Measurements from ENCODE around the gene ART1.
"Not testable (repeated sequence)": the region's sequence is repeated elsewhere in the genome, so short reads cannot be mapped to it uniquely, and the experiment has no call there.

The ART1 gene

DNA sequence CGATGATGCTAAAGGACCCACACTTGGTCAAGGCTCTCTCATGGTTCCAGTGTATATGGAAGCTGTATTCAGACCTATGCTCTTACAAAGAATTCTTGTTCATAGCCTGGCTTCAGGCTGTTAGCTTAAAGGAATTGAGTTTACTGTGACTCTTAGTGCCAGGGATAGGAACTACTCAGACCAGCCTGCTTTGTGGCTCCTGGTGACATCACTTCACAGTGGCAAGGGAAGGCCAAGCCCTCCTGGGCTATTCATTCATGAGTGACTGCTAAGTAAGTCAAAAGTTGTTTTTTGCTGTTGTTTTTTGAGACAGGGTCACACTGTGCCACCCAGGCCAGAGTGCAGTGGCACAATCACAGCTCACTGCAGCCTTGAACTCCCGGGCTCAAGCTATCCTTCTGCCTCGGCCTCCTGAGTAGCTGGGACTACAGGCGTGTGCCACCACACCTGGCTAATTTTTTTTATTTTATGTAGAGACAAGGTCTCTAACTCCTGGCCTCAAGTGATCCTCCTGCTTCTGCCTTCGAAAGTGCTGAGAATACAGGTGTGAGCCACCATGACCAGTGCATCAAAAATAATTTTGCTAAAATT is 12.8 kb upstream of the ART1 start:
- no peak for DNase-seq

DNA sequence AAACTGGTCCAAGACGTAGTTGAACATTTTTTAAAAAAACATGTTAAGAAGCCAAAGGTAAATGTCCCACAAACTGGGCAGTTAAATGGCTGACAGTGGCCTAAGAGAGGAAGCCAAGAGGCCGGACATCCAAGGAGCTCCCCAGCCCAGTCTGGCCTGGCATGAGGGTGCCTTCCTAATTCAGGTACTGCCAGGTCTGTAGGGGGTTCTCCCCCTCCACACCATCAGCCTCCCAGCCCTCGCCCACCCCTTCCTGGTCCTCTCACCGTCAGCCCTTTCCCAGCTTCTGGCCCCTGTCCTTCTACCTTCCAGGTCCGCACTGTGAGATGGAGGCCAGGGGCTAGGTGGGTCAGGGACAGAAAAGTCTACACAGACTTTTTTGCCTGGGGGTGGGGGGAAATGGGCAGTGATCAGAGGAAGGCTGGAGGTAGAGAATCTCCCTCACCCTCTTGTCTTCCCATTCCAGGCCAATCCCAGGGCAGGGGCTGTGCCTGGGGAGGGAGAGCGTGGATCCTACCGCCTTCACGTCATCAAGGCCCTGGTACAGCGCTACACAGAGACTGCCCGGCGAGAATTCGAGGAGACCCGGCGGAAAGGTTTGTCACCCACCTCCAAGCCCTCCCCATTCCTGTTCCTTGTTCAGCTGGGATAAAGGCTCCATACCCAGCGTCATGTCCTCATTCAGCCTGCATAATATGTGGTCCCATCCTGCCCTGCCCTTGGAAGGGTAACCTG is 9.1 kb upstream of the ART1 start:
- no peak for DNase-seq

- DNase-seq = no peak
Observed at GRCh38 chr11:3637201-3637600, 7.7 kb upstream of the ART1 start.

DNA sequence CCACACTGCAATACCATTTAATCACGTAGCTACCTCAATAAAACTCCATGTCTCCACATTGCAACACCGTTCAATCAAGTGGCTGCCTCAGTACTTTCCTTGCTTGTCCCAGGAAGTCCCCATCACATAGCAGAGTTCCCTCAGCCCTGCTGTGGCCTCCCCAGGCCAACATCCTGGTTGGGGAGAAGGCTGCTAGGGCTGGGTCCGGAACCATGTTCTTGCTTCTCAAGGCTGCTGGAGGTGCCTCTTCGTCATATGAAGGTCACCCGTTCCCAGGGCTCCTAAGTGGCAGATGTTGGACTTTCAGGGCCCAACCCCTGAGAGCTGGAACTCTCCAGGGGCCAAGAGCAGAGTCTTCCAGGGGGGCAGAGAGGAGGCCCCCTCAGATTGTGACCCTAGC is 6.4 kb upstream of the ART1 start:
- no peak for DNase-seq

- no peak for DNase-seq
Observed at GRCh38 chr11:3639841-3640240, 5.1 kb upstream of the ART1 start.

DNA sequence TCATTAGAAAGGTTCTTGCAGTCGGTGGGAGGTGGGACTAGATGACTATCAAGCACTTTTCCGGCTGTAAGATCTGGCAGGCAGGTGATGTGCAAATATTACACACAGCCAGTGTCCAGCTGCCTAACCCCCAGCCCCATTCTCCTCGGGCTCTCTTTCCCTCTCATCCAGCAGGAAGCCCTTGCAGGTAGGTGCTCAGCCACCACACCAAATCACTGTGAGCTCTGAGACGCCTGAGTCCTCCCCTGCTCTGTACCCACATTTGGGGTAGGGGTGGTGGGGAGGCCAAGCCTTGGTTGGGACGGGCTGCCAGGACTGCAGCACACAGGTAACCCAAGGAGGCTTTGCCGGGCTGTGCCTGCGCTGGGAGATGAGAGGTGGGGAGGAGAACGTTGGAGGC is 3.7 kb upstream of the ART1 start:
- DNase-seq = no peak

DNA sequence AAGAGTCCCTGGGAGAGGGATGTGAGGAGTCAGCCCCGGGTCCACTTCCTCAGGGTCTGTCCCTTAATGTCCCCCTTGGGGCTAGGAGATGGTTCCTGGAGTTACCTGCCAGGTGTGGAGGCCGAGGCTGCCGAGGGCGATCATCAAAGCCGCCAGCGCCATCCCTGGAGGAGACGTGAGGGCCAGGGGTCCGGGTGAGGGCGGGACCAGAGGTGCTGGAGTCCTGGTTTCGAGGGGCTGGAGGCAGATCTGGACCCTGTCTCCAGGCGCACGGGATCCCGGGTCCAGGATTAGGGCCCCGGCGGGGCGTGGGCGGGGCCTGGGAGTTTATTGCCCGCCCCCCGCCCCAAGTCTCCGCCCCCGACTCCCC is 3.2 kb upstream of the ART1 start, which contains the start of gene ART5:
TSS of gene ART5 (minus strand) at position 292 of the 370 bp plus-strand sequence. CDS start at position 162, 130 bp downstream.
- DNase-seq = no peak

DNA sequence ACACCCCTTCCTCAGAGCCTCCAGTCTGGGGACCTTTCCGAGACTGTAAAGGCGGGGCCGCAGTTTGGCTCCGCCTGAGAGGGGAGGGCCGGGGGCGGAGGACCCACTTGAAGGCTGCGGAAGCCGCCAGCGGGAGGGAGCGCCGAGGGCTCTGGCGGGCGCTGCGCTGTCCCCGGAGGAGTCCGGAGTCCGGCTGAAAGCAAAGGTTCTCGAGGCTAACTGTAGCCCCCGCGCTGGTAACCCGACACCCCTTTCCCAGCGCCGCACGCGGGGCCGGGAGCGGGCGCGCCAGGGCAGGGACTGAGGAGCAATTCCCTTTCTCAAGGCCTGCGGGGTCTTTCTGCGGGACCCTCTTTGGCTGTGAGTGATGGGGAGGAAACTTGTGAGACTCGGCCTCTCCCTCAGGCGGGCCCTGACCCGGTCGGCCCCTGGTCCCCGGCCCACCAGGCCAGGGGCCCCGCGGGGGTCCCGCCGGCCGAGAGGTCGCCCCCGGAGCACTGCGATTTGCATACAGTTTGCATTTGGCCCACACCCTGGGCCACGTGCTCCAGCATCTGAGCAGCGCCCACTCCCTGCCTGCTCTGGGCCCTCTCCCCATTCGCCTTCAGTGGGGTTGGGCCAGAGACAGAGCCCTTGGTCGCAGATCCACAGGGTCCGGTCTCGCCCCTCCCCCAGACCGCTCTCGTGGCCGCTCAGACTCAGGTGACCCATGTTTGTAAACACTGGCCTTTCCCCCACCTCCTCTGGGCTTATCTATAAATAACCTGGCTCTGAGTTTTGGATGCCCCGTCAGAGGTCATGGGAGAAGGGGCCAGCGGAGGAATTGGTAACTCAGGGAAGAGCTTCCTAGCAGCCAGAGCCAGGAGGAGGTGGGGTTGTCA is 2.6 kb upstream of the ART1 start:
- DNase-seq = peak; percentile 21

DNA sequence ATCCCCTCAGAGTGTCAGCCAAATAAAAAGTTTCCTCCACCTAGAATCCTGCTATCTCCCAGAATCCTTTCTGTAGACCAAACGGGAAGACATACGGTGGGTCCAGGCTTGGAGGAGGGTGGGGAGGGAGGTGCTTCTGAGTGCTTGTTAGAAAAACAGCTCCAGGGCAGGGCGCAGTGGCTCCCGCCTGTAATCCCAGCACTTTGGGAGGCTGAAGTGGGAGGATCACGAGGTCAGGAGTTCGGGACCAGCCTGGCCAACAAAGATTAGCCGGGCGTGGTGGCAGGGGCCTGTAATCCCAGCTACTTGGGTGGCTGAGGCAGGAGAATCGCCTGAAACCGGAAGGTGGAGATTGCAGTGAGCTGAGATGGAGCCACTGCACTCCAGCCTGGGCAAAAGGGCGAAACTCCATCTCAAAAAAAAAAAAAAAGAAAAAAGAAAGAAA is 1.8 kb upstream of the ART1 start:
- not testable (repeated sequence) for DNase-seq

- no peak for DNase-seq
Observed at GRCh38 chr11:3645552-3645951, 624 bp downstream of the ART1 start.

DNA sequence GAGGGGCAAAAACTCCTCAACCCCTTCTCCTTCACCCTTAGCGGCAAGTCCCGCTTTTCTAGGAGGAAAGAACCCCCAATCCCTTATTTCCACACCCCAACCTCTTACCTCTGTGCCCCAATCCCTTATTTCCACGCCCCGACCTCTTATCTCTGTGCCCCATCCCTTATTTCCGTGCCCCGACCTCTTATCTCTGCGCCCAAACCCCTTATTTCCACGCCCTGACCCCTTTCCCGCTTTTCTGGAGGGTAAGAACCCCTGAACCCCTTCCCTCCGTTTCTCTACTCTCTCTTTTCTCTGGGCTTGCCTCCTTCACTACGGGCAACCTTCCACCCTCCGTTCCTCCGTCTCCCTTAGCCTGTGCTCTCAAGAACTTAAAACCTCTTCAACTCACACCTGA is 3.9 kb downstream of the ART1 start:
- not testable (repeated sequence) for DNase-seq

DNA sequence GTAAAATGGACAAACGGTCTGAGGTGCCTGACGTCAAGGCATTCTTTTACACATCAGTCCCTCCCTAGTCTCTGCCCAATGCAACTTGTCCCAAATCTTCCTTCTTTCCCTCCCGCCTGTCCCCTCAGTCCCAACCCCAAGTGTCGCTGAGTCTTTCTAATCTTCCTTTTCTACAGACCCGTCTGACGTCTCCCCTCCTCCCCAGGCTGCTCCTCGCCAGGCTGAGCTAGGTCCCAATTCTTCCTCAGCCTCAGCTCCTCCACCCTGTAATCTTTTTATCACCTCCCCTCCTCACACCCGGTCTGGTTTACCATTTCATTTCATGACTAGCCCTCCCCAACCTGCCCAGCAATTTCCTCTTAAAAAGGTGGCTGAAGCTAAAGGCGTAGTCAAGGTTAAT is 4.4 kb downstream of the ART1 start:
- not testable (repeated sequence) for DNase-seq

- DNase-seq = not testable (repeated sequence)
Observed at GRCh38 chr11:3652514-3652913, 7.6 kb downstream of the ART1 start.

- DNase-seq = no peak
Observed at GRCh38 chr11:3655547-3655946, 10.6 kb downstream of the ART1 start.

DNA sequence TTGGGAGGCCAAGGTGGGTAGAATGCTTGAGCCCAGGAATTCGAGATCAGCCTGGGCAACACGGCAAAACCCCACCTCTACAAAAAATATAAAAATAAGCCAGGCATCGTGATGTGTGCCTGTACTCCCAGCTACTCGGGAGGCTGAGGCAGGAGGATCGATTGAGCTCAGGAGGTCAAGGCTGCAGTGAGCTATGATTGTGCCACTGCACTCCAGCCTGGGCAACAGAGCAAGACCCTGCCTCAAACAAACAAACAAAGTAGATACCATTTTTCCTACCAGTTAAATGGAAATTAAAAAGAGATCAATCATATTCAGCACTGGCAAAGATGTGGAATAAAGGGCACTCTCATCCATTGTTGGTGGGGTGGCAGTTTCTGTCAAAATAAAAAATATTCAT is 12.4 kb downstream of the ART1 start:
- not testable (repeated sequence) for DNase-seq

GRCh38 chr11:3658252-3658651 is 13.3 kb downstream of the ART1 start:
- DNase-seq = no peak

DNA sequence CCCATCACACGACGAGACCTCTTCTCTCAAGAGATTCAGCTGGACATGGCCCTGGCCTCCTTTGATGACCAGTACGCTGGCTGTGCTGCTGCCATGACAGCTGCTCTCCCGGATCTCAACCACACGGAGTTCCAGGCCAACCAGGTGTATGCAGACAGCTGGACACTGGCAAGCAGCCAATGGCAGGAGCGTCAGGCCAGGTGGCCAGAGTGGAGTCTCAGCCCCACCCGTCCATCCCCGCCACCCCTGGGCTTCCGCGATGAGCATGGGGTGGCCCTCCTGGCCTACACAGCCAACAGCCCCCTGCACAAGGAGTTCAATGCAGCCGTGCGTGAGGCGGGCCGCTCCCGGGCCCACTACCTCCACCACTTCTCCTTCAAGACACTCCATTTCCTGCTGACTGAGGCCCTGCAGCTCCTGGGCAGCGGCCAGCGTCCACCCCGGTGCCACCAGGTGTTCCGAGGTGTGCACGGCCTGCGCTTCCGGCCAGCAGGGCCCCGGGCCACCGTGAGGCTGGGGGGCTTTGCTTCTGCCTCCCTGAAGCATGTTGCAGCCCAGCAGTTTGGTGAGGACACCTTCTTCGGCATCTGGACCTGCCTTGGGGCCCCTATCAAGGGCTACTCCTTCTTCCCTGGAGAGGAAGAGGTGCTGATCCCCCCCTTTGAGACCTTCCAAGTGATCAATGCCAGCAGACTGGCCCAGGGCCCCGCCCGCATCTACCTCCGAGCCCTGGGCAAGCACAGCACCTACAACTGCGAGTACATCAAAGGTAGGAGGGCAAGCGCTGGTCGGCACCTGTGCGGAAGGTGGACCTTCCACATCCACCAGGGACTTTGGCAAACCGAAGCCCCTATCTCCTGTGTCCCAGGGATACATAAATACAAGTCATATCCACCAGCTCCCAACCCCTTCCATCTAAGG is 14.9 kb downstream of the ART1 start:
- no peak for DNase-seq

- no peak for DNase-seq
Observed at GRCh38 chr11:3660960-3661359, 16.0 kb downstream of the ART1 start.

DNA sequence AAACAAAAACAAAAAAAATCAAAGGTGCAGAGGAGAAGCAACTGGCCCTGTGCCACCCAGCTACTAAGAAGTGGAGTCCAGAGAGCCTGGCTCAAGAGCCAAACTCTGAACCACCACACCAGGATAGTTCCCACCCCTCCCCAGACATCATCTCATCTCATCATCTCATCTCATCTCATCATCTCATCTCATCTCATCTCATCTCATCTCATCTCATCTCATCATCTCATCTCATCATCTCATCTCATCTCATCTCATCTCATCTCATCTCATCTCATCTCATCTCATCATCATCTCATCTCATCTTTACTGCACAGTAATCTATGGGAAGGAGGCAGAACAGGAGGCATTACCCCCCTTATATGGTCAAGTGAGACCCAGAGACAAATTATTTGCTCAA is 17.9 kb downstream of the ART1 start:
- no peak for DNase-seq

DNA sequence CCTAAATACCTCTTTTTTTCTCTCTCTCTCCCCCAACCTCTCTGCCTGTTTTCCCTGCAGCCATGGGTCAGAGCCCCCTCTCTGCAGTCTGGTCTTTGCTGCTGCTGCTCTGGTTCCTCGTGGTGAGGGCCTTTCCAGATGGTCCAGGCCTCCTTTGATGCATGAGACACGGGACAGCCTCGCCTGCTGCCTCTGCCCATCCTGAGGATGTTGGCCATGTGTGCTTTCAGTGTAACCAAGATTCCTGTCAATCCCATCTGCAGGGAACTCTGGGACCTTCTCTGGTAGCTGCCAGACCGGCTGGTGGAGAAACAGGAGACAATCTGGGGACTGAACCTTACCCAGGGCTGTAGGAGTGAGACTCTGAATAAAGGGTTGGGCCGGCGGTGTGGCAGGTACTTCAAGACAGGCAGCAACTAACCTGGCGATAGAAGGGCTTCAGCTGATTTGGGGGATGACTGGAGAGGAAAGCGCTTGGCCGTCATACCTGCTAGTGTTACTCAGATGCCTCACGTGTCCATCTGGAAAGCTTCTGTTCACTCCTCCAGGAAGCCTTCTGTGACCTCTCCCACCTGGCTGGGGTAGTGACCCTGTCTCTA is 19.2 kb downstream of the ART1 start:
- DNase-seq = no peak

GRCh38 chr11:3665336-3666022 is 20.6 kb downstream of the ART1 start:
- DNase-seq = no peak

Measured in cortex of kidney (tissue), 1 donor.